Peyer's patch (tissue), 4 donors: ENCODE measurements around the gene ME2. TPM values are rescaled to one million over a fixed set of nuclear protein-coding genes. Genes with fewer than 3 reads are reported as not detected.
"Not testable (repeated sequence)": the region's sequence is repeated elsewhere in the genome, so short reads cannot be mapped to it uniquely, and the experiment has no call there.

Source experiments
- DNase-seq, 3 donors: peaks; one replicate each; pipeline ENCODE4 v3.0.0-alpha.2; 2017 to 2019
- H3K27ac ChIP-seq, 4 donors: fragments of 200-600 bp; sonication (generic); one replicate each; pipeline ENCODE4 v1.5.1; 2016 to 2019
- H3K27me3 ChIP-seq, 2 donors: fragments of 200-600 bp; sonication (generic); one replicate each; pipeline ENCODE4 v1.5.1; 2019
- H3K36me3 ChIP-seq, 3 donors: fragments of 200-600 bp; sonication (generic); one replicate each; pipeline ENCODE4 v1.5.1; 2016 to 2019
- H3K4me1 ChIP-seq, 4 donors: fragments of 200-600 bp; sonication (generic); one replicate each; pipeline ENCODE4 v1.5.1; 2016 to 2019
- H3K4me3 ChIP-seq, 4 donors: fragments of 200-600 bp; sonication (generic); 1 replicate in 3 of 4; 2 replicates in 1 of 4; pipeline ENCODE4 v1.5.1; 2016 to 2019; ENCODE audit warnings: mild to moderate bottlenecking in 1 of 4
- H3K9me3 ChIP-seq, 4 donors: fragments of 200-600 bp; sonication (generic); one replicate each; pipeline ENCODE4 v1.5.1; 2016 to 2019; ENCODE audit warnings: mild to moderate bottlenecking in 1 of 4
- CTCF ChIP-seq, 6 experiments: fragments of 450-650 bp in 4 of 6; fragments of 200-600 bp in 2 of 6; sonication (generic) in 1 of 6; IDR thresholded peaks; one replicate each; pipeline ENCODE4 v1.5.1; 2017 to 2019; ENCODE audit warnings: antibody characterized with exemption in 6 of 6, mild to moderate bottlenecking in 3 of 6, moderate library complexity in 1 of 6
- POLR2A ChIP-seq, 2 donors: fragments of 450-650 bp; IDR thresholded peaks; one replicate each; pipeline ENCODE4 v1.5.1; 2017; ENCODE audit warnings: antibody characterized with exemption in 2 of 2, mild to moderate bottlenecking in 2 of 2, moderate library complexity in 2 of 2
- small RNA-seq, 2 donors: library from RNA; depleted of rRNA; stranded (forward); fragments of <200 nt; gene quantifications; one replicate each; pipeline ENCODE3, GENCODE V24; 2016
- total RNA-seq, 4 donors: library from RNA; depleted of rRNA; stranded (reverse); fragments of >200 nt; gene quantifications; one replicate each; pipeline ENCODE4 v1.1.0, GENCODE V29; 2016

Gene ME2
- total RNA-seq, 4 donors from 2014 or later: 54.5 to 147 (median 99.1) TPM

DNA sequence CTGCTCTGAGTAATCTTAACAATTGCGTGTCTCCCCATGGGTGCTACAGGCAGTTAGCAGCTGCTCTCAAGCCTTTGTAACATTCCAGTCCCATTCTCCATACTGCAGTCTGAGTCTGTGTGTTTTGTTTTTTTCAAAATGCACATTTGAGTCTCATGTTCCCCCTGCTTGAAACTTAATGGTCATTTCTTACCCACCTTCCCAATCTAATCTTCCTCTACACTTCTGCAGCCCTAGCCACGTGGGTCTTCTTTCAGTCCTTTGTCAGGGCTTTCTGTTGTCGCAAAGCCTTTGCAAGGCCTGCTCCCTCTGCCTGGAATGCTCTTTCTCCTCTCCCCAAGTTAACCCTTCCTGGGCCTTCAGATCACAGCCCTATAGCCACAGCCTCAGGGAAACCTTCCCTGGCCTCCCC, 113.4 kb downstream of the ME2 start:
- TF ChIP-seq POLR2A (IDR thresholded peaks at IDR 0.05): no peak
- no peak for TF ChIP-seq CTCF (IDR thresholded peaks at IDR 0.05)
- H3K36me3 ChIP-seq: no peaks in the 10 kb centered on the region
- H3K27ac ChIP-seq: no peak overlapping the region
- H3K4me3 ChIP-seq: no peak overlapping the region
- no peak for DNase-seq
- H3K27me3 ChIP-seq: no peaks in the 10 kb centered on the region
- H3K4me1 ChIP-seq: no peaks in the 10 kb centered on the region
- no peaks in the 10 kb centered on the region for H3K9me3 ChIP-seq

- TF ChIP-seq CTCF (IDR thresholded peaks at IDR 0.05) (no peak), POLR2A (IDR thresholded peaks at IDR 0.05) (no peak)
- H3K9me3 ChIP-seq: no peaks in the 10 kb centered on the region
- H3K4me3 ChIP-seq: no peak overlapping the region
- no peaks in the 10 kb centered on the region for H3K36me3 ChIP-seq
- DNase-seq: no peak
- no peak overlapping the region for H3K27ac ChIP-seq
- no peaks in the 10 kb centered on the region for H3K27me3 ChIP-seq
- no peaks in the 10 kb centered on the region for H3K4me1 ChIP-seq
These were observed 115.1 kb downstream of the ME2 start for GRCh38 chr18:50994031-50994430.

DNA sequence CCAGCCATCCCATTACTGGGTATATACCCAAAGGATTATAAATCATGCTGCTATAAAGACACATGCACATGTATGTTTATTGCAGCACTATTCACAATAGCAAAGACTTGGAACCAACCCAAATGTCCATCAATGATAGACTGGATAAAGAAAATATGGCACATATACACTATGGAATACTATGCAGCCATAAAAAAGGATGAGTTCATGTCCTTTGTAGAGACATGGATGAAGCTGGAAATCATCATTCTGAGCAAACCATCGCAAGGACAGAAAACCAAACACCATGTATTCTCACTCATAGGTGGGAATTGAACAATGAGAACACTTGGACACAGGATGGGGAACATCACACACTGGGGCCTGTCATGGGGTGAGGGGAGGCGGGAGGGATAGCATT, 124.3 kb downstream of the ME2 start:
- not testable (repeated sequence) for H3K36me3 ChIP-seq, H3K4me3 ChIP-seq, DNase-seq, H3K27ac ChIP-seq, H3K4me1 ChIP-seq, H3K27me3 ChIP-seq, H3K9me3 ChIP-seq

Small RNA genes lying within 50 kb of the gene (small RNA-seq; reads per million reads assigned to genes)
- 0 reads per million in 2 donors for gene RF00019

Other genes starting within 250 kb of the ME2 start
- 10 to 100 TPM in 1 of 4 donors, 1 to 10 TPM in 2, not detected in 1; 4.8 to 17.5 (median 6.7) TPM for gene MRO, start 59.1 kb upstream of the ME2 start, total RNA-seq
- gene ELAC1, start 88.9 kb downstream of the ME2 start, total RNA-seq: 10 to 100 TPM in 1 of 4 donors, 1 to 10 TPM in 3; 7.1 to 15.5 (median 8.5) TPM
- 100 to 1,000 TPM in 2 of 4 donors, 10 to 100 TPM in 2; 79.0 to 109 (median 94.0) TPM for gene SMAD4, start 151.1 kb downstream of the ME2 start, total RNA-seq